ENCODE data around the gene FGF19. TPM values are rescaled to one million over a fixed set of nuclear protein-coding genes. Genes with fewer than 3 reads are reported as not detected.
A peak's percentile ranks its signal among the peaks of the same experiment; 100 is the strongest.

FGF19 gene
- total RNA-seq, 1 donor from 2014 or later, result not detected

GRCh38 chr11:69729252-69729651 lies 25.4 kb upstream of the FGF19 start:
- no peak for TF ChIP-seq CTCF (IDR thresholded peaks at IDR 0.05)
- H3K4me3 Mint-ChIP-seq (ENCODE audit: unreplicated experiment), result no peak overlapping the region
- H3K27ac Mint-ChIP-seq (ENCODE audit: unreplicated experiment), result no peak overlapping the region
- H3K4me1 Mint-ChIP-seq (ENCODE audit: unreplicated experiment), result peaks cover 17% of the 10 kb centered on the region
- peaks cover 3% of the 10 kb centered on the region for H3K9me3 Mint-ChIP-seq (ENCODE audit: unreplicated experiment)
- H3K27me3 Mint-ChIP-seq (ENCODE audit: unreplicated experiment), result no peaks in the 10 kb centered on the region
- H3K36me3 Mint-ChIP-seq (ENCODE audit: unreplicated experiment), result no peaks in the 10 kb centered on the region
- DNase-seq (ENCODE audit: extremely low spot score, unreplicated experiment), result no peak

- peaks cover 3% of the 10 kb centered on the region for H3K27me3 Mint-ChIP-seq (ENCODE audit: unreplicated experiment)
- no peak overlapping the region for H3K27ac Mint-ChIP-seq (ENCODE audit: unreplicated experiment)
- H3K4me3 Mint-ChIP-seq (ENCODE audit: unreplicated experiment), result no peak overlapping the region
- no peaks in the 10 kb centered on the region for H3K36me3 Mint-ChIP-seq (ENCODE audit: unreplicated experiment)
- DNase-seq (ENCODE audit: extremely low spot score, unreplicated experiment), result no peak
- H3K4me1 Mint-ChIP-seq (ENCODE audit: unreplicated experiment), result peaks cover 5% of the 10 kb centered on the region
- no peaks in the 10 kb centered on the region for H3K9me3 Mint-ChIP-seq (ENCODE audit: unreplicated experiment)
- TF ChIP-seq CTCF (IDR thresholded peaks at IDR 0.05), result no peak
Observed at GRCh38 chr11:69727266-69727665, 23.4 kb upstream of the FGF19 start.

- Mint-ChIP-seq H3K36me3 (ENCODE audit: unreplicated experiment) (no peaks in the 10 kb centered on the region), H3K9me3 (ENCODE audit: unreplicated experiment) (no peaks in the 10 kb centered on the region), H3K4me3 (ENCODE audit: unreplicated experiment) (no peak overlapping the region), H3K27ac (ENCODE audit: unreplicated experiment) (no peak overlapping the region), H3K27me3 (ENCODE audit: unreplicated experiment) (peaks cover 3% of the 10 kb centered on the region), H3K4me1 (ENCODE audit: unreplicated experiment) (peaks cover 5% of the 10 kb centered on the region)
- no peak for TF ChIP-seq CTCF (IDR thresholded peaks at IDR 0.05)
- DNase-seq (ENCODE audit: extremely low spot score, unreplicated experiment), result no peak
Observed at GRCh38 chr11:69726481-69726880, 22.7 kb upstream of the FGF19 start.

- peaks cover 8% of the 10 kb centered on the region for H3K4me1 Mint-ChIP-seq (ENCODE audit: unreplicated experiment)
- no peak overlapping the region for H3K4me3 Mint-ChIP-seq (ENCODE audit: unreplicated experiment)
- TF ChIP-seq CTCF (IDR thresholded peaks at IDR 0.05), result no peak
- H3K36me3 Mint-ChIP-seq (ENCODE audit: unreplicated experiment), result no peaks in the 10 kb centered on the region
- no peaks in the 10 kb centered on the region for H3K9me3 Mint-ChIP-seq (ENCODE audit: unreplicated experiment)
- H3K27ac Mint-ChIP-seq (ENCODE audit: unreplicated experiment), result no peak overlapping the region
- peaks cover 3% of the 10 kb centered on the region for H3K27me3 Mint-ChIP-seq (ENCODE audit: unreplicated experiment)
- no peak for DNase-seq (ENCODE audit: extremely low spot score, unreplicated experiment)
Observed at GRCh38 chr11:69726019-69726418, 22.2 kb upstream of the FGF19 start.

- peak; percentile 42 for TF ChIP-seq CTCF (IDR thresholded peaks at IDR 0.05)
- no peak for DNase-seq (ENCODE audit: extremely low spot score, unreplicated experiment)
- no peaks in the 10 kb centered on the region for H3K9me3 Mint-ChIP-seq (ENCODE audit: unreplicated experiment)
- H3K36me3 Mint-ChIP-seq (ENCODE audit: unreplicated experiment), result no peaks in the 10 kb centered on the region
- no peak overlapping the region for H3K27ac Mint-ChIP-seq (ENCODE audit: unreplicated experiment)
- peaks cover 14% of the 10 kb centered on the region for H3K27me3 Mint-ChIP-seq (ENCODE audit: unreplicated experiment)
- peaks cover 24% of the 10 kb centered on the region for H3K4me1 Mint-ChIP-seq (ENCODE audit: unreplicated experiment)
- H3K4me3 Mint-ChIP-seq (ENCODE audit: unreplicated experiment), result no peak overlapping the region
Observed at GRCh38 chr11:69721745-69722144, 17.9 kb upstream of the FGF19 start.

Data from osteocyte (in vitro differentiated cells).